Adrenal gland (tissue), 12 donors: ENCODE measurements around the gene METTL26. TPM values are rescaled to one million over a fixed set of nuclear protein-coding genes. Genes with fewer than 3 reads are reported as not detected.
A peak's percentile ranks its signal among the peaks of the same experiment; 100 is the strongest.

Source experiments
- DNase-seq, 7 donors: peaks; one replicate each; pipeline ENCODE4 v3.0.0-alpha.2; 2019 to 2020
- H3K27ac ChIP-seq, 5 donors: fragments of 200-600 bp; sonication (generic) in 4 of 5; 1 replicate in 3 of 5; 2 replicates in 2 of 5; pipeline versions ENCODE4 v1.5.1 to v1.8.0; 2016 to 2020; ENCODE audit warnings: mild to moderate bottlenecking in 1 of 5
- H3K27me3 ChIP-seq: fragments of 200-600 bp; 2 replicates; pipeline ENCODE4 v1.8.0; 2021
- H3K36me3 ChIP-seq, 2 donors: fragments of 200-600 bp; replicated peaks in 1 of 2; 1 replicate in 1 of 2; 2 replicates in 1 of 2; pipeline versions ENCODE4 v1.5.1 to v1.8.0; 2018 to 2022
- H3K4me1 ChIP-seq, 2 donors: fragments of 200-600 bp; replicated peaks in 1 of 2; 1 replicate in 1 of 2; 2 replicates in 1 of 2; pipeline versions ENCODE4 v1.5.1 to v1.8.0; 2018 to 2021
- H3K4me3 ChIP-seq, 4 donors: fragments of 200-600 bp; sonication (generic) in 3 of 4; one replicate each; pipeline ENCODE4 v1.5.1; 2016 to 2018
- H3K9me3 ChIP-seq, 3 donors: fragments of 200-600 bp; sonication (generic) in 1 of 3; replicated peaks in 1 of 3; 1 replicate in 2 of 3; 2 replicates in 1 of 3; pipeline versions ENCODE4 v1.5.1 to v1.8.0; 2016 to 2021
- POLR2A ChIP-seq, 2 donors: fragments of 450-650 bp; IDR thresholded peaks; one replicate each; pipeline ENCODE4 v1.6.1; 2017; ENCODE audit warnings: antibody characterized with exemption in 2 of 2, mild to moderate bottlenecking in 2 of 2, moderate library complexity in 1 of 2
- WGBS, 4 donors: extraction: QIAGEN DNeasy Blood & Tissue Kit in 2 of 4; methylation state at CpG; one replicate each; pipeline versions ENCODE4 v1.1.5 to v1.1.7; 2013 to 2017; 5-methylcytosine and 5-hydroxymethylcytosine counted together
- intact Hi-C, 2 donors: fragments of 100-400 bp; cut with DNase I; formaldehyde crosslinking; loops; one replicate each; pipeline versions ENCODE4 v1.14.1 to v1.15.0; 2022 to 2023
- polyA plus RNA-seq, 3 donors: library from polyadenylated mRNA; stranded (reverse); fragments of 200-250 nt in 2 of 3; fragments of 350-450 nt in 1 of 3; fragmentation: Illumina TruSeq in 1 of 3; extraction: RNeasy Lipid Tissue Mini Kit (QIAGEN cat#74804) in 1 of 3; gene quantifications; one replicate each; pipeline ENCODE4 v1.2.3, GENCODE V29; 2013 to 2014
- total RNA-seq, 9 donors: library from RNA; depleted of rRNA in 4 of 9; stranded (reverse); fragments of >200 nt in 4 of 9; fragments of 120-200 nt in 1 of 9; fragmentation: NEBNext Ultra II Directional in 1 of 9; extraction: Animal tissue kit (Norgen Biotek cat#: 25700) in 1 of 9; gene quantifications; one replicate each; pipeline versions ENCODE4 v1.1.0 to v1.2.4, GENCODE V29; 2013 to 2023
- TF ChIP-seq, protein P1 (sequence below), 6 experiments: fragments of 450-650 bp in 4 of 6; fragments of 200-600 bp in 2 of 6; sonication (generic) in 1 of 6; IDR thresholded peaks; 1 replicate in 5 of 6; 2 replicates in 1 of 6; pipeline versions ENCODE4 v1.5.1 to v1.8.0; 2016 to 2021; ENCODE audit warnings: antibody characterized with exemption in 6 of 6, mild to moderate bottlenecking in 2 of 6, moderate library complexity in 1 of 6
- donor health status: healthy with polysubstance abuse.
- donor health status: Bipolar disorder and iron deficiency.
- donor health status: DM: yes; HTN: yes; CAD: no.
- donor health status: DM: no; HTN: no; CAD: no.
- donor health status: DM: no; HTN: no; CAD: no.
- donor health status: DM: yes; HTN: yes; CAD: no.

The METTL26 gene
- total and polyA plus RNA-seq, 12 donors = 40.4 to 403 (median 130) TPM

DNA sequence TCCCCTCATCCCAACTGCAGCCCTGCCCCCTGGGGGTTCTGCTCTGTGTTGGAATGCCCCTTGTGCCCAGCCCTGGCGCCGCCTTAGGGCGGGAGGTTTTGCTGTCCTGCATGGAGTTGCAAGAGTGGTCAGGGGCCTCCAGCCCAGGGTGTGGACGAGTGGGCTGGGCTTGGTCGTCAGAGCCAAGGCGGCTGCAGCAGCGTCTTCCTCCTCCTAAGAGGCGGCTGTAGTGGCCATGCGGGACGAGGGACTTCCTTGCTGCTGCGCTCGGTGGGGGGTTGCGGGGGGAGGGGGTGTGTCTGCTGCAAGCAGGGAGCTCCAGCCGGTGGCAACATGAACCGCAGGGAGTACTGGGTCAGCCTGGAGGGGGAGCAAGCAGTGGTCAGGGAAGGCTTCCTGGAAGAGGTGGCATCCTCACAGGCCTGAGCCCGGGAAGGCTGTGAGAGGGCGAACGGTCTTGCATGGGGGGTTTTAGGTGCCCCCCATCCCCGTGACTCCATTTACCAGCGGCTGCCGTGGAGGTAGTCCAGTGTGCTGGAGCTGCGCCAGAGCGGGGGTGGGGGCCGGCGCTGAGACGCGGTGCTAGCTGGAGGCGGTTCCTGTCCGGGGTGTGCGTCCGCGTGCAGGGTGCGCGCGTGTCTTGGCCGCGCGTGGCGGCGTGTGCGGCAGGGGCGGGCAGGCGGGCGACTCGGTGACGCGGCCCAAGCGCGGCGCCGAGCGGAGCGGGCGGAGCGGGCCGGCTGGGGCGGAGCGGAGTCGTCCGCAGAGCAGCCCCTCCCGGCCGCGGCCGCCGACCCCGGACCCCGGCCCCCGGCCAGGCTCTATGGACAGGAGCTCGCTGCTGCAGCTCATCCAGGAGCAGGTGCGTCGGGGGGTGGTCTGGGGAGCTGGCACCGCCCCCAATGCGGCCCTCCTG lies 39.1 kb upstream of the METTL26 start, which contains the start of gene RHBDL1:
RHBDL1 (plus strand) TSS at position 704 of the 916 bp plus-strand sequence; CDS start at position 824, 120 bp downstream.
- intact Hi-C loops = no loop called here
- Histone ChIP-seq H3K36me3 (peaks cover 0 to 35% of the 10 kb centered on the region in 2 donors), H3K4me1 (peaks cover 13 to 15% of the 10 kb centered on the region in 2 donors), H3K27me3 (no peaks in the 10 kb centered on the region), H3K4me3 (peak within 1 kb of the TSS in 1 of 4 donors; percentile 51), H3K9me3 (no peaks in the 10 kb centered on the region), H3K27ac (peak within 1 kb of the TSS in 3 of 5 donors; percentile 47 to 77 (median 50))
- peak in 2 of 7 donors; percentile 61 to 62 for DNase-seq
- 5 to 6% methylated on average over 60 to 73 of the region's 73 CpGs; no CpG with 5 or more reads in 2 of the 4 donors for WGBS, 4 donors
- TF ChIP-seq POLR2A (IDR thresholded peaks at IDR 0.05) = no peak
- TF ChIP-seq, protein P1, sequence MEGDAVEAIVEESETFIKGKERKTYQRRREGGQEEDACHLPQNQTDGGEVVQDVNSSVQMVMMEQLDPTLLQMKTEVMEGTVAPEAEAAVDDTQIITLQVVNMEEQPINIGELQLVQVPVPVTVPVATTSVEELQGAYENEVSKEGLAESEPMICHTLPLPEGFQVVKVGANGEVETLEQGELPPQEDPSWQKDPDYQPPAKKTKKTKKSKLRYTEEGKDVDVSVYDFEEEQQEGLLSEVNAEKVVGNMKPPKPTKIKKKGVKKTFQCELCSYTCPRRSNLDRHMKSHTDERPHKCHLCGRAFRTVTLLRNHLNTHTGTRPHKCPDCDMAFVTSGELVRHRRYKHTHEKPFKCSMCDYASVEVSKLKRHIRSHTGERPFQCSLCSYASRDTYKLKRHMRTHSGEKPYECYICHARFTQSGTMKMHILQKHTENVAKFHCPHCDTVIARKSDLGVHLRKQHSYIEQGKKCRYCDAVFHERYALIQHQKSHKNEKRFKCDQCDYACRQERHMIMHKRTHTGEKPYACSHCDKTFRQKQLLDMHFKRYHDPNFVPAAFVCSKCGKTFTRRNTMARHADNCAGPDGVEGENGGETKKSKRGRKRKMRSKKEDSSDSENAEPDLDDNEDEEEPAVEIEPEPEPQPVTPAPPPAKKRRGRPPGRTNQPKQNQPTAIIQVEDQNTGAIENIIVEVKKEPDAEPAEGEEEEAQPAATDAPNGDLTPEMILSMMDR (IDR thresholded peaks at IDR 0.05) = peak in 1 of 6 experiments; percentile 17

- Histone ChIP-seq H3K27me3 (no peaks in the 10 kb centered on the region), H3K27ac (peak overlapping the region in 3 of 5 donors; percentile 49 to 77 (median 50))
- 50 to 60% (median 55%) methylated on average over 9 to 22 of the region's 22 CpGs for WGBS, 4 donors
Measured at GRCh38 chr16:674214-674881, 38.2 kb upstream of the METTL26 start.

DNA sequence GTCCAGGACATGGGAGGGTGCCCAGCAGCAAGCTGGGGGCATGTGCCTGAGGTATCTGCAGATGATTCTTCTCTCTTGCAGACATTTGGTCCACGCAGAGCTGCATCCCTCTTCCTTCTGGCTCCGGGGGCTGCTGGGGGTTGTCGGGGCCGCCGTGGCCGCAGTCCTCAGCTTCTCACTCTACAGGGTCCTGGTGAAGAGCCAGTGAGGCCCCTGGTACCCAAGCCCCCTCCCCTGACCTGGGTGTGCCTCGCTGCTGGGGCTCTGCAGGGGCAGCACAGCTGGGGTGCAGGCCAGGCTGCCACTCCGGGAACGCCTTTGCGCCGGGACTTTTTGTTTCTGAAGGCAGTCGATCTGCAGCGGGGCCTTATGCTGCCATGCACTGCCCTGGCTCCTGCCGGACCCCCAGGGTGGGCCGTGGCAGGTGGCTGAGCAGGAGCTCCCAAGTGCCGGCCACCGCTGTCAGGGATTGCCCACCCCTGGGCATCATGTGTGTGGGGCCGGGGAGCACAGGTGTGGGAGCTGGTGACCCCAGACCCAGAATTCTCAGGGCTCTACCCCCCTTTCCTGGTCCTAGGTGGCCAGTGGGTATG lies 37.4 kb upstream of the METTL26 start:
- 91 to 95% (median 93%) methylated on average over 8 to 18 of the region's 18 CpGs for whole genome bisulfite sequencing, 4 donors
- DNase-seq = no peak
- H3K27me3 ChIP-seq = no peaks in the 10 kb centered on the region
- H3K36me3 ChIP-seq = peaks cover 0 to 44% of the 10 kb centered on the region in 2 donors
- intact Hi-C loops = no loop called here
- peaks cover 23 to 24% of the 10 kb centered on the region in 2 donors for H3K4me1 ChIP-seq
- TF ChIP-seq, protein P1 (IDR thresholded peaks at IDR 0.05) = no peak
- no peak for TF ChIP-seq POLR2A (IDR thresholded peaks at IDR 0.05)
- H3K9me3 ChIP-seq = no peaks in the 10 kb centered on the region
- H3K27ac ChIP-seq = peak overlapping the region in 1 of 5 donors; percentile 49
- H3K4me3 ChIP-seq = no peak overlapping the region

More at GRCh38 chr16:674214-674881, 38.2 kb upstream of the METTL26 start:
- Histone ChIP-seq H3K9me3 (no peaks in the 10 kb centered on the region), H3K36me3 (peaks cover 0 to 44% of the 10 kb centered on the region in 2 donors), H3K4me3 (no peak overlapping the region), H3K4me1 (peaks cover 15 to 16% of the 10 kb centered on the region in 2 donors)
- DNase-seq = peak in 4 of 7 donors; percentile 80 to 86 (median 82)
- TF ChIP-seq, protein P1 (IDR thresholded peaks at IDR 0.05) = no peak
- no peak for TF ChIP-seq POLR2A (IDR thresholded peaks at IDR 0.05)
- intact Hi-C loops = no loop called here
